ENCODE data around the gene DCXR.

GRCh38 chr17:82031885-82032627 is 5.4 kb downstream of the DCXR start:
- TF ChIP-seq CTCF (IDR thresholded peaks at IDR 0.05; ENCODE audit: low read depth, low read length) (no peak), EZH2phosphoT487 (IDR thresholded peaks at IDR 0.05; ENCODE audit: low read depth) (no peak)

All from OCI-LY3 (cell line).